SU-DHL-6 (cell line): ENCODE data around the gene MFNG.

Experiments
- H2AFZ ChIP-seq: fragments of 200-600 bp; sonication (generic); 2 replicates; pipeline ENCODE4 v1.6.1; 2014; ENCODE audit warnings: low read depth, mild to moderate bottlenecking, moderate library complexity, mixed read lengths, antibody characterized with exemption, low read length; ENCODE audit not compliant: severe bottlenecking
- H3F3A ChIP-seq: fragments of 200-600 bp; shearing (Covaris generic); 2 replicates; pipeline ENCODE4 v1.6.0; 2016; ENCODE audit warnings: antibody characterized with exemption, mild to moderate bottlenecking; ENCODE audit not compliant: insufficient read depth
- H3K27ac ChIP-seq: fragments of 200-600 bp; sonication (generic); 2 replicates; pipeline ENCODE4 v1.5.1; 2016; ENCODE audit warnings: low read depth, mild to moderate bottlenecking, low read length, moderate library complexity, mixed read lengths
- H3K27me3 ChIP-seq: fragments of 200-600 bp; sonication (generic), shearing (Covaris generic); 2 replicates; pipeline ENCODE4 v1.6.0; 2014; ENCODE audit warnings: mild to moderate bottlenecking, low read length
- H3K36me3 ChIP-seq: fragments of 200-600 bp; sonication (generic); 2 replicates; pipeline ENCODE4 v1.6.1; 2014; ENCODE audit warnings: mild to moderate bottlenecking, low read length, mixed read lengths
- H3K4me2 ChIP-seq: fragments of 300-600, 200-600 bp; shearing (Covaris generic), sonication (generic); 2 replicates; pipeline ENCODE4 v1.6.0; 2014; ENCODE audit warnings: low read length, low read depth, mild to moderate bottlenecking; ENCODE audit not compliant: poor library complexity, severe bottlenecking
- H3K4me3 ChIP-seq: fragments of 200-600 bp; sonication (generic); 2 replicates; pipeline ENCODE4 v1.5.1; 2014; ENCODE audit warnings: antibody characterized with exemption, low read length, mild to moderate bottlenecking, mixed read lengths; ENCODE audit not compliant: insufficient read depth, poor library complexity, severe bottlenecking
- H3K79me2 ChIP-seq: fragments of 200-600 bp; sonication (generic); 2 replicates; pipeline ENCODE4 v1.6.1; 2014; ENCODE audit warnings: mild to moderate bottlenecking, low read length, moderate library complexity; ENCODE audit not compliant: insufficient read depth
- H3K9ac ChIP-seq: fragments of 200-600 bp; sonication (generic); 2 replicates; pipeline ENCODE4 v1.7.0; 2014; ENCODE audit warnings: mild to moderate bottlenecking, low read length
- H3K9me2 ChIP-seq: fragments of 200-600 bp; sonication (generic); replicated peaks from 2 replicates; pipeline ENCODE4 v1.6.1; 2014; ENCODE audit warnings: low read length; ENCODE audit not compliant: insufficient read depth
- H3K9me3 ChIP-seq: fragments of 200-600 bp; sonication (generic); 2 replicates; pipeline ENCODE4 v1.6.1; 2014; ENCODE audit warnings: low read length, mixed read lengths; ENCODE audit not compliant: insufficient read depth
- H4K20me1 ChIP-seq: fragments of 200-600 bp; sonication (generic); 2 replicates; pipeline ENCODE4 v1.6.1; 2014; ENCODE audit warnings: low read depth, mild to moderate bottlenecking, antibody characterized with exemption, low read length, moderate library complexity, mixed read lengths
- EZH2phosphoT487 ChIP-seq: fragments of 200-600 bp; sonication (generic), shearing (Covaris generic); conservative IDR thresholded peaks from 2 replicates; pipeline ENCODE4 v1.6.1; 2018; ENCODE audit warnings: mild to moderate bottlenecking, antibody characterized with exemption, low read length, moderate library complexity, mixed read lengths
- TF ChIP-seq, protein P1 (sequence below): fragments of 200-600 bp; sonication (generic); IDR thresholded peaks from one replicate; pipeline ENCODE4 v1.5.1; 2017; ENCODE audit warnings: antibody characterized with exemption, mild to moderate bottlenecking, low read length, moderate library complexity; ENCODE audit not compliant: insufficient read depth, poor library complexity, severe bottlenecking

The MFNG gene

DNA sequence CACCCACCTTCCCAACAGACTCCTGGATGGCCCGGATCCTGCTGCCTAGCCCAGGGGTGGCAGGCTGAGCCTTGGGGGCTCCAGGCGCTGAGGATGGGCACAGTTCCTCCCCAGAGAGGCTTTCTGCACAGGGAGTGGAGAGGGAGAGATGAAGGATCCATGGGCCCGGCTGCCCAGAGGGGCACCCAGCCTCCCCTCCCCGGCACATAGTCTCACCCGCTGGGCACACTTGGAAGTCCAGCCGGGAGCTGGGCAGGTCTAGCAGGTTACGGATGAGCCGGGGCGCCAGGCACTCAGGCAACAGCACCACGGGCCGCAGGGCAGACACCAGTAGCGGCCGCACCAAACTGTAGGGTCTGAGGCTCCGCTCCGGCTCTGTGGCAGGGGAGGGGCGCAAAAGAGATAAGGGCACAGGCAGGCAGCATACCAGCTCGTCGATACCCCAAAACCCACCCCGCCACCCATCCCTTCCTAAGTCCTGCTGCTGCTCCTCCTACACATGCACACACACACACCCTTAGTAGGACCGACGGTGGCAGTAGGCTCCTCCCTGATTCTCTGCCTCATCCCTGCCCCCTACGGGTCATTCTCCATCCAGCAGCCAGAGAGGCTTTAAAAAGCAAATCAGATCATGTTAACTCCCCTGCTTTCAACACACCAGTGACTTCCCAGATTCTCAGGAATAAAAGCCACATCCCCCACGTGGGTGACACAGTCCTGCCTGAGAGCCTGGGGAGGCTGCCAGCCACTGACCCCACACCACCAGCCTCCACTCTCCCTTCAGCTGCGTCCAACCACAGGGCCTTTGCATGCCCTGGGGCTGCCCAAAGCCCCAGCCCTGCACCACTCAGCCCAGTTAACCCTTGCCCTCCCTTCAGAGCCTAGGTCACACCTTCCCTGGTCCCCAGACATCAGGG lies 6.5 kb upstream of the MFNG start:
- no peaks in the 10 kb centered on the region for H3K27me3 ChIP-seq
- H4K20me1 ChIP-seq: no peaks in the 10 kb centered on the region
- no peaks in the 10 kb centered on the region for H3K36me3 ChIP-seq
- TF ChIP-seq, protein P1, sequence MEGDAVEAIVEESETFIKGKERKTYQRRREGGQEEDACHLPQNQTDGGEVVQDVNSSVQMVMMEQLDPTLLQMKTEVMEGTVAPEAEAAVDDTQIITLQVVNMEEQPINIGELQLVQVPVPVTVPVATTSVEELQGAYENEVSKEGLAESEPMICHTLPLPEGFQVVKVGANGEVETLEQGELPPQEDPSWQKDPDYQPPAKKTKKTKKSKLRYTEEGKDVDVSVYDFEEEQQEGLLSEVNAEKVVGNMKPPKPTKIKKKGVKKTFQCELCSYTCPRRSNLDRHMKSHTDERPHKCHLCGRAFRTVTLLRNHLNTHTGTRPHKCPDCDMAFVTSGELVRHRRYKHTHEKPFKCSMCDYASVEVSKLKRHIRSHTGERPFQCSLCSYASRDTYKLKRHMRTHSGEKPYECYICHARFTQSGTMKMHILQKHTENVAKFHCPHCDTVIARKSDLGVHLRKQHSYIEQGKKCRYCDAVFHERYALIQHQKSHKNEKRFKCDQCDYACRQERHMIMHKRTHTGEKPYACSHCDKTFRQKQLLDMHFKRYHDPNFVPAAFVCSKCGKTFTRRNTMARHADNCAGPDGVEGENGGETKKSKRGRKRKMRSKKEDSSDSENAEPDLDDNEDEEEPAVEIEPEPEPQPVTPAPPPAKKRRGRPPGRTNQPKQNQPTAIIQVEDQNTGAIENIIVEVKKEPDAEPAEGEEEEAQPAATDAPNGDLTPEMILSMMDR: peak; percentile 66
- TF ChIP-seq EZH2phosphoT487: no peak
- H3K9me3 ChIP-seq: no peaks in the 10 kb centered on the region
- H3K9ac ChIP-seq: no peak overlapping the region
- H3K27ac ChIP-seq: no peak overlapping the region
- H3K4me3 ChIP-seq: no peak overlapping the region
- H3K79me2 ChIP-seq: no peaks in the 10 kb centered on the region
- H3F3A ChIP-seq: no peaks in the 10 kb centered on the region
- no peak overlapping the region for H3K4me2 ChIP-seq
- no peak overlapping the region for H2AFZ ChIP-seq
- H3K9me2 ChIP-seq: no peaks in the 10 kb centered on the region

DNA sequence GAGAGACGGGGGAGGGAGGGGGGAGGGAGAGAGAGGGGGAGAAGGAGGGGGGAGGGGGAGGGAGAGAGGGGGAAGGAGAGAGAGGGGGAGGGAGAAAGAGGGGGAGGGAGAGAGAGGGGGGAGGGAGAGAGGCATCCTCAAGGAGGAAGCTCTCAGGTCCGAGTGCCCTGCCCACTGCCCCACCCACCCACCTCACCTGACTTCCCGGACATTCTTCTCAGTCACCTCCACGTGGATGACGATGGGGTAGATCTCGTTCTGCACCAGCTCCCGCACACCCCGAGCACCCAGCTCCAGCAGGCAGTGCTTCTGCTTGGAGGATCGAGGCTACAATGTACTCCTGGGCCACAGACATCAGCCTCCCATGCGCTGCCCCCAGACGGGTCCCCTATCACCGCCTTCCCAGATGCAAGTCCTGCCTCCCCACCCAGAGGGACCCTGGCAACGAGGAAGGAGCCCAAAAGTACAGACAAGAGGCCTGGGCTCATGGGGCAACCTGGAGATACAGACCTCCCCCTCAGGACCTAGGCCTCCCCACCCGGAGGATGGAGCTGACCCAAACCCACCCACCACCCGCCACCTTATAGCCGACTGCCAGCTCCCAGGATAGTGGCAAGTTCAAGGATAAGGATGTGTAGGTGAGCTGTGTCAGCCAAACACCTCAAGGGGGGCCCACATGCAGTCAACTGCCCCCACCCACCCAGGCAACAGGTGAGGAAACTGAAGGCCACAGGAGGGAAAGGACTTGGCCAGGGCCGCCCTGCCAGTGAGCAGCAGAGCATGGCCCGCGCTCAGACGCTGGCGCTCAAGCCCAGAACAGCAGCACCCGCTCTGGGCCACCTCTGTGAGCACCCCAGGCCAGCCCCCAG lies 5.6 kb upstream of the MFNG start:
- Histone ChIP-seq H3K27ac (no peak overlapping the region), H3K4me2 (no peak overlapping the region)
- no peak for TF ChIP-seq EZH2phosphoT487
- TF ChIP-seq, protein P1: no peak

DNA sequence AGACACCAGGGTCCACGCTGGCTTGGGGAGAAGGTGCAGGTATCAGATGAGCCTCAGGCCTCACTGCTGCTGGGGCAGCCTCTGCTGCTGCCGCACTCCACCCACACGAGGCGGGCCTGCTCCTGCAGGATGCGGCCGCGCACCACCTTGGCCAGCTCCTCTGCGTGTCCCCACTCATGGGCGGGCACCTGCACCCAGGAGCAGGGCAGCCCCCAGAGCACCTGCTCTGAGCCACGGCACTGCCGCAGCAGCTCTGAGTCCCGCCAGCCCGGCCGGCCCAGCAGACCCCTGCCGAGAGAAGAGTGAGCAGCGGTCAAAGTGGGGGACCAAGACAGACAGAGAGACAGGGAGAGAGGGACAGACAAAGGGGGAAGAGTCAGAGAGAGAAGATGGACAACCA lies 4.9 kb upstream of the MFNG start:
- H3K9me2 ChIP-seq: no peaks in the 10 kb centered on the region
- no peak overlapping the region for H3K4me2 ChIP-seq
- no peaks in the 10 kb centered on the region for H3K27me3 ChIP-seq
- H3K79me2 ChIP-seq: peaks cover 1% of the 10 kb centered on the region; the same call in 1 of the 2 replicates
- H3F3A ChIP-seq: 0 out of 2 replicates have a peak, but pooled peaks cover 4% of the 10 kb centered on the region
- no peaks in the 10 kb centered on the region for H4K20me1 ChIP-seq
- H3K4me3 ChIP-seq: no peak overlapping the region
- no peak overlapping the region for H3K9ac ChIP-seq
- no peak for TF ChIP-seq EZH2phosphoT487
- TF ChIP-seq, protein P1: no peak
- no peaks in the 10 kb centered on the region for H3K36me3 ChIP-seq
- no peak overlapping the region for H3K27ac ChIP-seq
- H2AFZ ChIP-seq: no peak overlapping the region
- H3K9me3 ChIP-seq: no peaks in the 10 kb centered on the region

More for the DNA sequence above, 5.6 kb upstream of the MFNG start:
- H3K9me3 ChIP-seq: no peaks in the 10 kb centered on the region
- H3K79me2 ChIP-seq: no peaks in the 10 kb centered on the region
- no peaks in the 10 kb centered on the region for H3K27me3 ChIP-seq
- no peak overlapping the region for H3K9ac ChIP-seq
- H2AFZ ChIP-seq: no peak overlapping the region
- H3K4me3 ChIP-seq: no peak overlapping the region
- H4K20me1 ChIP-seq: no peaks in the 10 kb centered on the region
- 0 out of 2 replicates have a peak, but pooled peaks cover under 1% of the 10 kb centered on the region for H3F3A ChIP-seq
- no peaks in the 10 kb centered on the region for H3K36me3 ChIP-seq
- no peaks in the 10 kb centered on the region for H3K9me2 ChIP-seq
